ENCODE data around the gene LINC00632. TPM values are rescaled to one million over a fixed set of nuclear protein-coding genes. Genes with fewer than 3 reads are reported as not detected.

The LINC00632 gene
- total RNA-seq, 1 experiment from 2014 or later: 7.4 TPM

DNA sequence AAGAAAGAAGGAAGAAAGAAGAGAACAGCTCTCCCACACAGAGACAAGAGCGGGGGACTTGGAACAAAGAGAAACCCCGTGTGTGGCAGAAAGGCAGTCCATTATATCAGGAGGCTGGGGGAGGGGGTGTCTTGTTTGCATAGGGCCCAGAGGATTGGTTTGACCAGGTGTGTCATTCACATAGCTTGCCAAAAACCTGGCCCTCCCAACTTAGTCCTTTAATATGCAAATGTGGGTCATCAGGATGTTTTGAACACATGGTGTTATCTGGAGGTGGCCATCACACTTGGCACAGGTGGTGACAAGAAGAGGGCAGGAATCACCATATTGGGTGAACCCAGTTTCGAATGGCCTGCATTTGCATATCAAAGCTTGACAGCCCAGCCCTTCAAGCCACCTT, 111.7 kb downstream of the LINC00632 start:
- H3K4me3 Mint-ChIP-seq (ENCODE audit: unreplicated experiment): no peak overlapping the region
- DNase-seq (ENCODE audit: unreplicated experiment): no peak
- H3K27ac Mint-ChIP-seq (ENCODE audit: low read depth, unreplicated experiment): no peak overlapping the region
- no peaks in the 10 kb centered on the region for H3K36me3 Mint-ChIP-seq (ENCODE audit: insufficient read depth, unreplicated experiment)
- TF ChIP-seq, protein P1, sequence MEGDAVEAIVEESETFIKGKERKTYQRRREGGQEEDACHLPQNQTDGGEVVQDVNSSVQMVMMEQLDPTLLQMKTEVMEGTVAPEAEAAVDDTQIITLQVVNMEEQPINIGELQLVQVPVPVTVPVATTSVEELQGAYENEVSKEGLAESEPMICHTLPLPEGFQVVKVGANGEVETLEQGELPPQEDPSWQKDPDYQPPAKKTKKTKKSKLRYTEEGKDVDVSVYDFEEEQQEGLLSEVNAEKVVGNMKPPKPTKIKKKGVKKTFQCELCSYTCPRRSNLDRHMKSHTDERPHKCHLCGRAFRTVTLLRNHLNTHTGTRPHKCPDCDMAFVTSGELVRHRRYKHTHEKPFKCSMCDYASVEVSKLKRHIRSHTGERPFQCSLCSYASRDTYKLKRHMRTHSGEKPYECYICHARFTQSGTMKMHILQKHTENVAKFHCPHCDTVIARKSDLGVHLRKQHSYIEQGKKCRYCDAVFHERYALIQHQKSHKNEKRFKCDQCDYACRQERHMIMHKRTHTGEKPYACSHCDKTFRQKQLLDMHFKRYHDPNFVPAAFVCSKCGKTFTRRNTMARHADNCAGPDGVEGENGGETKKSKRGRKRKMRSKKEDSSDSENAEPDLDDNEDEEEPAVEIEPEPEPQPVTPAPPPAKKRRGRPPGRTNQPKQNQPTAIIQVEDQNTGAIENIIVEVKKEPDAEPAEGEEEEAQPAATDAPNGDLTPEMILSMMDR (IDR thresholded peaks at IDR 0.05; ENCODE audit: unreplicated experiment): no peak
- no peaks in the 10 kb centered on the region for H3K27me3 Mint-ChIP-seq (ENCODE audit: insufficient read depth, unreplicated experiment)
- CTCF ChIA-PET: interaction anchor here (0.6 to 4.6 kb wide), 5 partner anchors 11 to 457 kb away, joined by 3 to 22 read pairs (median 4); no protein-coding TSS in a partner anchor
- intact Hi-C loops (cut with micrococcal nuclease): no loop called here
- peaks cover 3% of the 10 kb centered on the region for H3K4me1 Mint-ChIP-seq (ENCODE audit: insufficient read depth, unreplicated experiment)
- no TSS peak for BruUV-seq (replicated peaks)
- POLR2A ChIA-PET: interaction anchor here (0.5 kb wide), 1 partner anchor 16 kb away, joined by 3 read pairs; no protein-coding TSS in a partner anchor
- H3K9me3 Mint-ChIP-seq (ENCODE audit: unreplicated experiment): no peaks in the 10 kb centered on the region

DNA sequence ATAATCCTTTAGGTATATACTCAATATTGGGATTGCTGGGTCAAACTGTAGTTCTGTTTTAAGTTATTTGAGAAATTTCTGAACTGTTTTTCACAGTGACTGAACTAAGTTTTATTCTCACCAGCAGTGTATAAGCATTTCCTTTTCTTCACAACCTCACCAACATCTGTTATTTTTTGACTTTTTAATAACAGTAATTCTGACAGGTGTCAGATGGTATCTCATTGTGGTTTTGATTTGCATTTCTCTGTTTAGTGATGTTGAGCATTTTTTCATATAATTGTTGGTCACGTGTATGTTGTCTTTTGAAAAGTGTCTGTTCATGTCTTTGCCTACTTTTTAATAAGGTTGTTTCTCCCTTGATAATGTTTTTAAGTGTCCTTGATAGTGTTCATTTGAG, 112.6 kb downstream of the LINC00632 start:
- DNase-seq (ENCODE audit: unreplicated experiment): no peak
- POLR2A ChIA-PET: no interaction called here
- intact Hi-C loops (cut with micrococcal nuclease): no loop called here
- no peaks in the 10 kb centered on the region for H3K36me3 Mint-ChIP-seq (ENCODE audit: insufficient read depth, unreplicated experiment)
- TF ChIP-seq, protein P1 (IDR thresholded peaks at IDR 0.05; ENCODE audit: unreplicated experiment): no peak
- no TSS peak for BruUV-seq (replicated peaks)
- no peaks in the 10 kb centered on the region for H3K4me1 Mint-ChIP-seq (ENCODE audit: insufficient read depth, unreplicated experiment)
- no peak overlapping the region for H3K27ac Mint-ChIP-seq (ENCODE audit: low read depth, unreplicated experiment)
- no peak overlapping the region for H3K4me3 Mint-ChIP-seq (ENCODE audit: unreplicated experiment)
- CTCF ChIA-PET: interaction anchor here (1.1 to 4.6 kb wide), 3 partner anchors 56 to 456 kb away, joined by 3 to 22 read pairs (median 4); no protein-coding TSS in a partner anchor
- H3K27me3 Mint-ChIP-seq (ENCODE audit: insufficient read depth, unreplicated experiment): no peaks in the 10 kb centered on the region
- H3K9me3 Mint-ChIP-seq (ENCODE audit: unreplicated experiment): no peaks in the 10 kb centered on the region

DNA sequence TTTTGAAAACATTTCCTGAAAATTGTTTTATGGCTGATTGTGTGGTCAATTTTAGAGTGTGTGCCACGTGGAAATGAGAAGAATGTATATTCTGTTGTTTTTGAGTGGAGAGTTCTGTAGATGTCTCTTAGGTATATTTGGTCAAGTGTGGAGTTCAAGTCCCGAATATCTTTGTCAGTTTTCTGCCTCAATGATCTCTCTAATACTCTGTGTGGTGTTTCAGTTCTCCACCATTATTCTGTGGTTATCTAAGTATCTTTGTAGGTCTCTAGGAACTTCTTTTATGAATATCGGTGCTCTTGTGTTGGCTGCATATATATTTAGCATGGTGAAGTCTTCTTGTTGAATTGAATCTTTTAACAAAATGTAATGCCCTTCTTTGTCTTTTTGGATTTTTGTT, 113.3 kb downstream of the LINC00632 start:
- no peak for DNase-seq (ENCODE audit: unreplicated experiment)
- Mint-ChIP-seq H3K27me3 (ENCODE audit: insufficient read depth, unreplicated experiment) (no peaks in the 10 kb centered on the region), H3K9me3 (ENCODE audit: unreplicated experiment) (no peaks in the 10 kb centered on the region), H3K36me3 (ENCODE audit: insufficient read depth, unreplicated experiment) (no peaks in the 10 kb centered on the region), H3K4me3 (ENCODE audit: unreplicated experiment) (no peak overlapping the region), H3K27ac (ENCODE audit: low read depth, unreplicated experiment) (no peak overlapping the region), H3K4me1 (ENCODE audit: insufficient read depth, unreplicated experiment) (no peaks in the 10 kb centered on the region)
- ChIA-PET CTCF (no interaction called here), POLR2A (no interaction called here)
- intact Hi-C loops (cut with micrococcal nuclease): no loop called here
- TF ChIP-seq, protein P1 (IDR thresholded peaks at IDR 0.05; ENCODE audit: unreplicated experiment): no peak
- BruUV-seq (replicated peaks): no TSS peak

DNA sequence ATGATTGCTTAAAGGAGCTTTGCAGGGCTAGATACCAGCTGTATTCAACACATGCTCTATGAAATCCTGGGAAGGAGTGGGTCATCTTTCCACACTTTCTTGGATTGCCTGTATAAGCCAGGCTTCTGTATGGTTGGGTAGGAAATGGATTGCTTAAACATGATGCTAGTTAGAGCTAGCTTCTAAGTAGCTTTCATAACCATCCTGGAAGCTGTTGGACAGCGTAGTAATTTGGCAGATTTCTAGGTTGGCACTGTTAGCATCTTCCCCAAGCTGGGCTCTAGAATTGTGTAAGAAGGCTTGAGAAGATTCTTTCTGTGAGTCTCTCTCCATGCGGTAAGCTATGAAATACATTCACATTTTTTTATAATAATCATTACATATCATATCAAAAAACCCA, 127.3 kb downstream of the LINC00632 start:
- Mint-ChIP-seq H3K27me3 (ENCODE audit: insufficient read depth, unreplicated experiment) (no peaks in the 10 kb centered on the region), H3K36me3 (ENCODE audit: insufficient read depth, unreplicated experiment) (no peaks in the 10 kb centered on the region), H3K9me3 (ENCODE audit: unreplicated experiment) (no peaks in the 10 kb centered on the region), H3K27ac (ENCODE audit: low read depth, unreplicated experiment) (no peak overlapping the region), H3K4me1 (ENCODE audit: insufficient read depth, unreplicated experiment) (no peaks in the 10 kb centered on the region), H3K4me3 (ENCODE audit: unreplicated experiment) (no peak overlapping the region)
- no peak for DNase-seq (ENCODE audit: unreplicated experiment)
- no TSS peak for BruUV-seq (replicated peaks)
- ChIA-PET CTCF (interaction anchor here (1.0 to 1.2 kb wide), 2 partner anchors 19 to 81 kb away, joined by 3 read pairs; no protein-coding TSS in a partner anchor), POLR2A (interaction anchor here (0.6 to 0.7 kb wide), 2 partner anchors 16 to 83 kb away, joined by 3 read pairs; no protein-coding TSS in a partner anchor)
- TF ChIP-seq, protein P1 (IDR thresholded peaks at IDR 0.05; ENCODE audit: unreplicated experiment): no peak
- intact Hi-C loops (cut with micrococcal nuclease): no loop called here

Other genes with a start within 250 kb of the LINC00632 start
- not detected in 2 replicates for gene SOX3, start 204.7 kb upstream of the LINC00632 start, total RNA-seq (2022)

All from MCF 10A (cell line).